ENCODE results near the gene BMAL1.

GRCh38 chr11:13247606-13248296, 29.8 kb upstream of the BMAL1 start:
- no peak for TF ChIP-seq EZH2 (IDR thresholded peaks at IDR 0.05; ENCODE audit: borderline replicate concordance, low read depth, low read length, severe bottlenecking)
- no peak for TF ChIP-seq CTCF (IDR thresholded peaks at IDR 0.05; ENCODE audit: borderline replicate concordance, extremely low read depth, low read length, poor library complexity, severe bottlenecking)

All from DND-41 (cell line).